ENCODE measurements around the gene SLIT3.

DNA sequence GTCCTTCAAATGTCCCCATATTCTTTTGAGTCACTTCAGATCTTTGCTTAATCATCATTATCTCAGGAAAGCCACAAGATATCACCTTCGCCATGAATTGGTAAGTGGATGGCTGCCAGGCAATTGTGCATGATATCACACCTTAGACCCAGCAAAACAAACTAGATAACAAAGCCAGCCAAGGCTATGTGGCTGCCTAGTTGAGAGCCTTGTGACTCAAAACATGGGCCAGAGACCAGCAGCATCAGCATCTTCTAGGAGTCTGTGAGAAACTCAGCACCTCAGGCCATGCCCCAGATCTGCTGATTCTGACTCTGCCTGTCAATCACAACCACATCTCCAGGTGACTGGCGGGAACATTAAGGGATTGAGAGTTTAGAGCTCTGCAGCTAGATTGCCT lies 82.8 kb downstream of the SLIT3 start:
- no peak for TF ChIP-seq POLR2A (IDR thresholded peaks at IDR 0.05)
- no peak for TF ChIP-seq CTCF (IDR thresholded peaks at IDR 0.05)

Measured in Peyer's patch (tissue), 4 donors.